Liver (tissue), 9 donors: ENCODE measurements around the gene HOXD9. TPM values are rescaled to one million over a fixed set of nuclear protein-coding genes. Genes with fewer than 3 reads are reported as not detected.

Experiments
- DNase-seq: peaks from one replicate; pipeline ENCODE4 v3.0.0-alpha.2; 2017; ENCODE audit warnings: low spot score
- H3K27ac ChIP-seq, 2 donors: one replicate each; pipeline ENCODE4 v1.7.0; 2013; ENCODE audit warnings: inconsistent platforms in 2 of 2, low read length in 2 of 2, control low read depth in 1 of 2, low read depth in 1 of 2, mild to moderate bottlenecking in 1 of 2
- H3K27me3 ChIP-seq, 4 donors: one replicate each; pipeline versions ENCODE4 v1.6.1 to v1.7.0; 2013; ENCODE audit warnings: low read length in 3 of 4, inconsistent platforms in 1 of 4, mild to moderate bottlenecking in 1 of 4, moderate library complexity in 1 of 4; ENCODE audit not compliant: control insufficient read depth in 4 of 4, insufficient read depth in 4 of 4
- H3K36me3 ChIP-seq, 4 donors: one replicate each; pipeline versions ENCODE4 v1.6.1 to v1.7.0; 2013; ENCODE audit warnings: low read length in 3 of 4, mild to moderate bottlenecking in 3 of 4, low read depth in 1 of 4, moderate library complexity in 1 of 4; ENCODE audit not compliant: control insufficient read depth in 4 of 4, insufficient read depth in 3 of 4
- H3K4me1 ChIP-seq, 4 donors: one replicate each; pipeline versions ENCODE4 v1.6.1 to v1.7.0; 2013; ENCODE audit warnings: low read length in 3 of 4, mild to moderate bottlenecking in 3 of 4, moderate library complexity in 1 of 4; ENCODE audit not compliant: control insufficient read depth in 4 of 4, insufficient read depth in 4 of 4
- H3K4me3 ChIP-seq, 3 donors: one replicate each; pipeline versions ENCODE4 v1.6.1 to v1.7.0; 2013; ENCODE audit warnings: low read length in 3 of 3, control low read depth in 1 of 3, low read depth in 1 of 3, mild to moderate bottlenecking in 1 of 3
- H3K9ac ChIP-seq, 2 donors: one replicate each; pipeline ENCODE4 v1.7.0; 2013; ENCODE audit warnings: low read length in 2 of 2, mild to moderate bottlenecking in 2 of 2, moderate library complexity in 2 of 2, control low read depth in 1 of 2, low read depth in 1 of 2
- H3K9me3 ChIP-seq, 4 donors: one replicate each; pipeline versions ENCODE4 v1.6.1 to v1.7.0; 2013; ENCODE audit warnings: low read length in 3 of 4; ENCODE audit not compliant: control insufficient read depth in 4 of 4
- EGR1 ChIP-seq, 2 donors: IDR thresholded peaks; 2 replicates each; pipeline ENCODE4 v1.6.1; 2016 to 2018; ENCODE audit warnings: antibody characterized with exemption in 2 of 2, low read depth in 2 of 2
- FOXA1 ChIP-seq: IDR thresholded peaks from 2 replicates; pipeline ENCODE4 v1.6.1; 2016; ENCODE audit warnings: antibody characterized with exemption
- FOXA2 ChIP-seq: IDR thresholded peaks from 2 replicates; pipeline ENCODE4 v1.6.1; 2016; ENCODE audit warnings: antibody characterized with exemption
- GABPA ChIP-seq, 2 donors: IDR thresholded peaks in 1 of 2; conservative IDR thresholded peaks in 1 of 2; 2 replicates each; pipeline ENCODE4 v1.6.1; 2016; ENCODE audit warnings: antibody characterized with exemption in 2 of 2, mild to moderate bottlenecking in 1 of 2, moderate library complexity in 1 of 2
- HNF4A ChIP-seq, 2 donors: conservative IDR thresholded peaks; 2 replicates each; pipeline ENCODE4 v1.6.1; 2016; ENCODE audit warnings: antibody characterized with exemption in 2 of 2, mild to moderate bottlenecking in 2 of 2
- HNF4G ChIP-seq: IDR thresholded peaks from 2 replicates; pipeline ENCODE4 v1.6.1; 2016; ENCODE audit warnings: antibody characterized with exemption
- JUND ChIP-seq, 2 donors: IDR thresholded peaks; 2 replicates each; pipeline ENCODE4 v1.6.1; 2016; ENCODE audit warnings: antibody characterized with exemption in 2 of 2
- NR2F2 ChIP-seq: IDR thresholded peaks from 2 replicates; pipeline ENCODE4 v1.6.1; 2016; ENCODE audit warnings: antibody characterized with exemption
- RAD21 ChIP-seq, 2 donors: IDR thresholded peaks; 2 replicates each; pipeline ENCODE4 v1.6.1; 2016; ENCODE audit warnings: antibody characterized with exemption in 2 of 2, mild to moderate bottlenecking in 2 of 2
- REST ChIP-seq: IDR thresholded peaks from 2 replicates; pipeline ENCODE4 v1.6.1; 2016; ENCODE audit warnings: antibody characterized with exemption, mild to moderate bottlenecking
- SP1 ChIP-seq: IDR thresholded peaks from 2 replicates; pipeline ENCODE4 v1.6.1; 2018; ENCODE audit warnings: antibody characterized with exemption, mild to moderate bottlenecking
- TAF1 ChIP-seq: conservative IDR thresholded peaks from 2 replicates; pipeline ENCODE4 v1.6.1; 2016; ENCODE audit warnings: antibody characterized with exemption, mild to moderate bottlenecking
- YY1 ChIP-seq: IDR thresholded peaks from 2 replicates; pipeline ENCODE4 v1.6.1; 2016; ENCODE audit warnings: antibody characterized with exemption, mild to moderate bottlenecking
- WGBS: extraction: QIAGEN DNeasy Blood & Tissue Kit; methylation state at CpG from one replicate; pipeline ENCODE4 v1.1.7; 2013; 5-methylcytosine and 5-hydroxymethylcytosine counted together
- polyA plus RNA-seq, 2 donors: library from polyadenylated mRNA; stranded (reverse) in 1 of 2; unstranded in 1 of 2; fragments of 200-250 nt in 1 of 2; fragments of >200 nt in 1 of 2; fragmentation: Nextera tagmentation in 1 of 2; extraction: Ambion mirVana in 1 of 2; gene quantifications; one replicate each; pipeline versions ENCODE4 v1.2.1 to v1.2.3, GENCODE V29; 2013 to 2015
- total RNA-seq, 2 donors: library from RNA; depleted of rRNA; stranded (reverse); fragments of >200 nt; gene quantifications; one replicate each; pipeline ENCODE4 v1.2.3, GENCODE V29; 2014
- TF ChIP-seq, protein P1 (sequence below): IDR thresholded peaks from 2 replicates; pipeline ENCODE4 v1.6.1; 2016; ENCODE audit warnings: antibody characterized with exemption
- TF ChIP-seq, protein P2 (sequence below): fragments of 150-350 bp; IDR thresholded peaks from 2 replicates; pipeline ENCODE4 v1.5.1; 2017; ENCODE audit warnings: improper control_type of control experiment, low read depth, low read length; ENCODE audit not compliant: missing input control
- TF ChIP-seq, protein P3 (sequence below): IDR thresholded peaks from 2 replicates; pipeline ENCODE4 v1.6.1; 2016; ENCODE audit warnings: antibody characterized with exemption
- TF ChIP-seq, protein P4 (sequence below): IDR thresholded peaks from 2 replicates; pipeline ENCODE4 v1.6.1; 2016; ENCODE audit warnings: antibody characterized with exemption
- donor health status: healthy.
- donor health status: healthy.
- donor health status: healthy.
- donor health status: healthy.
- donor health status: healthy.

HOXD9 gene
- total and polyA plus RNA-seq, 4 donors, result 0.07 TPM; not detected in 3

- no peak for DNase-seq
- no peak for TF ChIP-seq EGR1 (IDR thresholded peaks at IDR 0.05; ENCODE audit: low read depth in 2 of 2)
- TF ChIP-seq NR2F2, result no peak
- Histone ChIP-seq H3K27ac (no peak overlapping the region), H3K36me3 (no peaks in the 10 kb centered on the region), H3K4me3 (no peak overlapping the region), H3K9ac (no peak overlapping the region), H3K4me1 (peaks cover 0 to 27% (median 9%) of the 10 kb centered on the region in 4 donors), H3K27me3 (peaks cover 10 to 41% (median 29%) of the 10 kb centered on the region in 4 donors), H3K9me3 (peaks cover 0 to 12% (median 0%) of the 10 kb centered on the region in 4 donors)
- 15% methylated on average over 22 of the region's 22 CpGs for WGBS
Measured at GRCh38 chr2:176160986-176161824, 38.7 kb downstream of the HOXD9 start.

- Histone ChIP-seq H3K36me3 (no peaks in the 10 kb centered on the region), H3K9ac (no peak overlapping the region), H3K4me1 (peaks cover 0 to 27% (median 8%) of the 10 kb centered on the region in 4 donors), H3K27ac (no peak overlapping the region), H3K27me3 (peaks cover 13 to 40% (median 27%) of the 10 kb centered on the region in 4 donors), H3K9me3 (peaks cover 0 to 12% (median 0%) of the 10 kb centered on the region in 4 donors), H3K4me3 (no peak overlapping the region)
- TF ChIP-seq EGR1 (IDR thresholded peaks at IDR 0.05; ENCODE audit: low read depth in 2 of 2), result no peak
- TF ChIP-seq FOXA1, result no peak
- no peak for TF ChIP-seq HNF4A (conservative IDR thresholded peaks at IDR 0.05)
- TF ChIP-seq, protein P1, sequence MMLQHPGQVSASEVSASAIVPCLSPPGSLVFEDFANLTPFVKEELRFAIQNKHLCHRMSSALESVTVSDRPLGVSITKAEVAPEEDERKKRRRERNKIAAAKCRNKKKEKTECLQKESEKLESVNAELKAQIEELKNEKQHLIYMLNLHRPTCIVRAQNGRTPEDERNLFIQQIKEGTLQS, result no peak
- TF ChIP-seq SP1, result no peak
- no peak for TF ChIP-seq YY1
- no peak for TF ChIP-seq RAD21 (IDR thresholded peaks at IDR 0.05)
- TF ChIP-seq, protein P2, sequence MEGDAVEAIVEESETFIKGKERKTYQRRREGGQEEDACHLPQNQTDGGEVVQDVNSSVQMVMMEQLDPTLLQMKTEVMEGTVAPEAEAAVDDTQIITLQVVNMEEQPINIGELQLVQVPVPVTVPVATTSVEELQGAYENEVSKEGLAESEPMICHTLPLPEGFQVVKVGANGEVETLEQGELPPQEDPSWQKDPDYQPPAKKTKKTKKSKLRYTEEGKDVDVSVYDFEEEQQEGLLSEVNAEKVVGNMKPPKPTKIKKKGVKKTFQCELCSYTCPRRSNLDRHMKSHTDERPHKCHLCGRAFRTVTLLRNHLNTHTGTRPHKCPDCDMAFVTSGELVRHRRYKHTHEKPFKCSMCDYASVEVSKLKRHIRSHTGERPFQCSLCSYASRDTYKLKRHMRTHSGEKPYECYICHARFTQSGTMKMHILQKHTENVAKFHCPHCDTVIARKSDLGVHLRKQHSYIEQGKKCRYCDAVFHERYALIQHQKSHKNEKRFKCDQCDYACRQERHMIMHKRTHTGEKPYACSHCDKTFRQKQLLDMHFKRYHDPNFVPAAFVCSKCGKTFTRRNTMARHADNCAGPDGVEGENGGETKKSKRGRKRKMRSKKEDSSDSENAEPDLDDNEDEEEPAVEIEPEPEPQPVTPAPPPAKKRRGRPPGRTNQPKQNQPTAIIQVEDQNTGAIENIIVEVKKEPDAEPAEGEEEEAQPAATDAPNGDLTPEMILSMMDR, result no peak
- TF ChIP-seq TAF1, result no peak
- no peak for TF ChIP-seq HNF4G
- TF ChIP-seq FOXA2, result no peak
- TF ChIP-seq, protein P3, sequence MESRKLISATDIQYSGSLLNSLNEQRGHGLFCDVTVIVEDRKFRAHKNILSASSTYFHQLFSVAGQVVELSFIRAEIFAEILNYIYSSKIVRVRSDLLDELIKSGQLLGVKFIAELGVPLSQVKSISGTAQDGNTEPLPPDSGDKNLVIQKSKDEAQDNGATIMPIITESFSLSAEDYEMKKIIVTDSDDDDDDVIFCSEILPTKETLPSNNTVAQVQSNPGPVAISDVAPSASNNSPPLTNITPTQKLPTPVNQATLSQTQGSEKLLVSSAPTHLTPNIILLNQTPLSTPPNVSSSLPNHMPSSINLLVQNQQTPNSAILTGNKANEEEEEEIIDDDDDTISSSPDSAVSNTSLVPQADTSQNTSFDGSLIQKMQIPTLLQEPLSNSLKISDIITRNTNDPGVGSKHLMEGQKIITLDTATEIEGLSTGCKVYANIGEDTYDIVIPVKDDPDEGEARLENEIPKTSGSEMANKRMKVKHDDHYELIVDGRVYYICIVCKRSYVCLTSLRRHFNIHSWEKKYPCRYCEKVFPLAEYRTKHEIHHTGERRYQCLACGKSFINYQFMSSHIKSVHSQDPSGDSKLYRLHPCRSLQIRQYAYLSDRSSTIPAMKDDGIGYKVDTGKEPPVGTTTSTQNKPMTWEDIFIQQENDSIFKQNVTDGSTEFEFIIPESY, result no peak
- no peak for TF ChIP-seq GABPA (IDR thresholded peaks at IDR 0.05 in 1 of 2, conservative IDR thresholded peaks at IDR 0.05 in 1 of 2)
- TF ChIP-seq JUND (IDR thresholded peaks at IDR 0.05), result no peak
- TF ChIP-seq, protein P4, sequence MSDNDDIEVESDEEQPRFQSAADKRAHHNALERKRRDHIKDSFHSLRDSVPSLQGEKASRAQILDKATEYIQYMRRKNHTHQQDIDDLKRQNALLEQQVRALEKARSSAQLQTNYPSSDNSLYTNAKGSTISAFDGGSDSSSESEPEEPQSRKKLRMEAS, result no peak
- TF ChIP-seq REST, result no peak
- 12% methylated on average over 22 of the region's 22 CpGs for WGBS
- DNase-seq, result no peak
Measured at GRCh38 chr2:176161825-176162626, 39.5 kb downstream of the HOXD9 start.
